NT2/D1 (cell line): ENCODE data around the gene DENND4B.
A peak's percentile ranks its signal among the peaks of the same experiment; 100 is the strongest.
"Not testable (repeated sequence)": the region's sequence is repeated elsewhere in the genome, so short reads cannot be mapped to it uniquely, and the experiment has no call there.

Experiments
- DNase-seq: peaks from one replicate; pipeline ENCODE4 v3.0.0-alpha.2; 2011; ENCODE audit warnings: low read depth, low spot score
- H3K27me3 ChIP-seq: 2 replicates; pipeline ENCODE4 v1.6.0; 2011; ENCODE audit warnings: mild to moderate bottlenecking; ENCODE audit not compliant: insufficient read length, insufficient read depth
- H3K36me3 ChIP-seq: 2 replicates; pipeline ENCODE4 v1.6.1; 2011; ENCODE audit warnings: mild to moderate bottlenecking, low read length, mixed read lengths; ENCODE audit not compliant: insufficient read depth, insufficient read length
- H3K4me1 ChIP-seq: 2 replicates; pipeline ENCODE4 v1.5.1; 2011; ENCODE audit not compliant: insufficient read depth, insufficient read length
- H3K4me3 ChIP-seq: 2 replicates; pipeline ENCODE4 v1.5.1; 2011; ENCODE audit warnings: low read depth; ENCODE audit not compliant: insufficient read length
- H3K9ac ChIP-seq: 2 replicates; pipeline ENCODE4 v1.6.0; 2011; ENCODE audit warnings: low read depth; ENCODE audit not compliant: insufficient read length
- H3K9me3 ChIP-seq: 2 replicates; pipeline ENCODE4 v1.5.1; 2011; ENCODE audit warnings: mild to moderate bottlenecking, low read length; ENCODE audit not compliant: insufficient read depth
- SUZ12 ChIP-seq: IDR thresholded peaks from 2 replicates; pipeline ENCODE4 v1.6.1; 2011; ENCODE audit not compliant: insufficient read length, insufficient read depth; ENCODE audit errors: extremely low read depth
- YY1 ChIP-seq: IDR thresholded peaks from 2 replicates; pipeline ENCODE4 v1.6.1; 2011; ENCODE audit not compliant: insufficient read length, insufficient read depth
- ZNF274 ChIP-seq: IDR thresholded peaks from 2 replicates; pipeline ENCODE4 v1.6.1; 2011; ENCODE audit warnings: mild to moderate bottlenecking, low read depth, low read length

The DENND4B gene

DNA sequence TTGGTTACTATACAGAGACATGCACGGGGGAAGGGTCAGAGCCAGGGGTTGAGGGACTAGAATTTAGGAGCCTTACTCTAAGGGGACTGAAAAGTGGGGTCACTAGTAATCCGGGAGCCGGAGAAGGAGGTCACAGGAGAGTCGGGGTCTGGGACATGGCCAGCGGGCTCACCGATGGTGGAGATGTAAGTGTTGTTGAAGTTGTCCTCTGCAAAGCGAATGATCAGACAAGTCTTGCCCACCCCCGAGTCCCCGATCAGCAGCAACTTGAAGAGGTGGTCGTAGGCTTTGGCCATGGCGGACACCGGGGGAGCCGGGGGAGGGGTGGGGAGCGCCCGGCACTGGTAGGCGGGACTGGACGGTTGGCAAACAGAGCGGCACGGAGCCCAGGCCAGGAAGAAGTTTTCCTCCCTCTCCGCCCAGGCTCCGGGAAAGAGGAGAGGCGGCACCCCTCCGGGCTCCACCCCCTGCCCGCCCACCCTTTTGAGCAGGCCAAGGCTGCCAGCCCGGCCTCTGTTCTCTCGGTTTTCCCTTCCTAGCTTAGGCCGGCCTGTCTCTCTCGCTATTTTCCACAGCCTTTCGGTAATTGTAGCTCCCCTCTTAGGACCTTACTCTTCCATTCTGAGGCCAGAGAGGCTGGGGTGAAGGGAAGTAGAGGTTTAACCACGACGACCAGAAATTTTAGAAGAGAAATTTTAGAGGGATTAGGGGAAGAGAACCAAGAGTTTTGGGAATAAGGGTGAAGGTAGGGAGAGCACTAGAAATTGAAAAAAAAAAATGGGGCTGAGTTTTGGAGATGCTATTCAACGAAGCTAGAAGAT, 39.6 kb upstream of the DENND4B start, which contains the start of gene RAB13:
TSS of gene RAB13 (minus strand) at position 399 of the 821 bp plus-strand sequence. CDS start at position 296, 103 bp downstream.
- H3K27me3 ChIP-seq, result no peaks in the 10 kb centered on the region
- H3K4me3 ChIP-seq, result peak within 1 kb of the TSS; percentile 91
- peaks cover 39% of the 10 kb centered on the region for H3K36me3 ChIP-seq
- H3K9ac ChIP-seq, result peak within 1 kb of the TSS; percentile 86
- DNase-seq, result peak; percentile 86
- H3K4me1 ChIP-seq, result no peaks in the 10 kb centered on the region
- TF ChIP-seq ZNF274, result no peak
- TF ChIP-seq SUZ12, result no peak
- no peak for TF ChIP-seq YY1
- no peaks in the 10 kb centered on the region for H3K9me3 ChIP-seq

DNA sequence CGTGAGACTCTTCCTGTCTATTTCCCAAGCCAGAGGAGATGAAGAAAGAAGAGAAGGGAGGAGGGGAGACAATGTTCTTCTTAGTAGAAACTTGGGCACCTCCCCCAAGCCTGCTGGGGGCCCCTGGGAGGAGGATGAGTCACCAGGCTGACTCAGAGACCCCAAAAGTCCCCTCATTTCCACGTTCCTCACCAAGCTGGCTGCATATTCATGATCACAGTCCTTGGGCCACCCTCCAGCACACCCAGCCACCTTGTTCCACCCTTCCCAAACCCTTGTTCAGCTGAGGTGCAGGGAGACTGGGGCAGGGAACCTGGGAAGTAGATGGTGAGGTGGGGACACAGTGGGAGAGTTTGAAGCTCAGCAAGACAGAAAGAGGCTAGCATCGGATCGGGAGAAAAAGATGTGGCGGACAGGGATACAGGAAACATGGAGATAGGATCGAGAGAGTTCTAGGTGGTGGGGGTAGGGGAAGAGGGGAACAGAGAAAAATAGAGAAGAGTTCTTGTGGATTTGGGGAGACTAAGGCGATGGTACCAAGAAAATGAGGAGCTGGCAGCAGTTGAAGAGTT, 38.9 kb upstream of the DENND4B start:
- Histone ChIP-seq H3K4me3 (peak overlapping the region; percentile 91), H3K9me3 (no peaks in the 10 kb centered on the region), H3K27me3 (no peaks in the 10 kb centered on the region), H3K4me1 (no peaks in the 10 kb centered on the region), H3K36me3 (peaks cover 42% of the 10 kb centered on the region), H3K9ac (peak overlapping the region; percentile 86)
- TF ChIP-seq SUZ12 (no peak), YY1 (no peak), ZNF274 (no peak)
- no peak for DNase-seq

DNA sequence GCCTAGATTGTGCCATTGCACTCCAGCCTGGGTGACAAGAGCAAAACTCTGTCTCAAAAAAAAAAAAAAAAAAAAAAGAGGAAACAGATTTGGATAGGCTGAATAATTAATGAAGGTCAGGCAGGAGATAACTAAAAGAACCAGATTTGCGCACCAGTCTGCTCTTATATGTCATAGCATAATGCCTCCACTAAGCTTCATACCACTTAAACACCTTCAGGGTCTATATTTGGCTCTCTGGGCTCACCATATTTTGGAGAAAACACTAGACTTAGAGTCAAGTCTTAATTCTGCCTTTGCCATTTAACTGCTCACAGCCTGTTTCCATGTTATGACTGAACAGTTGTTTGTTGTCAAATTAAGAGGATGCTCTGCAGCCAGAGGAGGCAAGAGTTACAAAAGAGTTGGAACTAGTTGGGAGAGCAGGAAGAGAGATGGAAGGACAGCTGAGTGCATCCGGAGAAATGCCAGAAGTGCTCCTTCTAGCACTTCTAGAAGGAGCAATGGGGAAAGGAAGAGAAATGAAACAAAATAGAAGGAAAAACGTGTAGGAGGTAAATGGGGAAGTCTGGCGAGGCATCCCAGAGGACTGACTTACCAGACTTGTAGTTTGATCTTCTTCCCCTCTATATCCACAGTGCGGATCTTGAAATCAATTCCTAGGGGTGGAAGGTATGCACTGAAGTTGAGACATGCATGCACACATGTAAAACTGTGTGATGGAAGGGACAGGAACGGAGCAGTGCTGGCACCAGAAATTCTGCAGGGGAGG, 37.8 kb upstream of the DENND4B start:
- Histone ChIP-seq H3K4me3 (peak overlapping the region; percentile 91), H3K36me3 (peaks cover 50% of the 10 kb centered on the region), H3K4me1 (no peaks in the 10 kb centered on the region), H3K9me3 (no peaks in the 10 kb centered on the region), H3K9ac (peak overlapping the region; percentile 86), H3K27me3 (no peaks in the 10 kb centered on the region)
- no peak for DNase-seq
- TF ChIP-seq YY1, result no peak
- TF ChIP-seq ZNF274, result no peak
- no peak for TF ChIP-seq SUZ12

DNA sequence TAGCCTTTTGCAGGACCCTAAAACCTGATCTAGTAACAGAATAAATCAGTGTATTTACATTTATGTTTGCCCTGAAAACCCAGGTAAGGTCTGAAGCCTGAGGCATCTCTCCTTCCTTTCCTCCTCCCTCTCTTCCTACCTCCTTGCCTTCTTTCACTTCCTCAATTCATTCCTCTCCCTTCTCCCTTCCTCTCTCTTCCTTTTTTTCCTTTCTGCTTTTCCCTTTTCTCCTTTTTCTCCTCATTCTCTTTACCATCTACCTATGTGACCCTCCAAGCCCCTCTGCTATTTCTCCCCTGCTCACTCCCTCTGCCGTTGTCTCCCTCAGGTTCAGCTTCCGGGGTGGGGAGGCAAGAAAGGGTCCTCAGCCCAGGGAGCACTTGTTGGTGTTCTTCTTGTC, 35.2 kb upstream of the DENND4B start:
- H3K36me3 ChIP-seq, result peaks cover 58% of the 10 kb centered on the region
- not testable (repeated sequence) for H3K27me3 ChIP-seq, DNase-seq, H3K4me1 ChIP-seq, H3K9ac ChIP-seq, H3K9me3 ChIP-seq, H3K4me3 ChIP-seq

DNA sequence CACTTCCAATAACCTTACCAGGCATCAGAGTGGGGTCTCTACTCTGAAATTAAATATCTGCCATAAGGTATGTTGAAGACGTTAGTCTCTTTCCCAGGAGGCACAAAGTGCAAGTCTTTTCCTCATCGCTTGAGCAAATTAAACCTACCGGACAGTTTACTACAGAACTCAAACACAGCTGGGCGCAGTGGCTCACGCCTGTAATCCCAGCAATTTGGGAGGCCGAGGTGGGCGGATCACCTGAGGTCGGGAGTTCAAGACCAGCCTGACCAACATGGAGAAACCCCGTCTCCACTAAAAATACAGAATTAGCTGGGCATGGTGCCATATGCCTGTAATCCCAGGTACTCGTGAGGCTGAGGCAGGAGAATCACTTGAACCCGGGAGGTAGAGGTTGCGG, 32.6 kb upstream of the DENND4B start:
- H3K4me1 ChIP-seq, DNase-seq, H3K4me3 ChIP-seq, H3K27me3 ChIP-seq, H3K9ac ChIP-seq, H3K9me3 ChIP-seq: not testable (repeated sequence)
- H3K36me3 ChIP-seq, result peaks cover 69% of the 10 kb centered on the region

DNA sequence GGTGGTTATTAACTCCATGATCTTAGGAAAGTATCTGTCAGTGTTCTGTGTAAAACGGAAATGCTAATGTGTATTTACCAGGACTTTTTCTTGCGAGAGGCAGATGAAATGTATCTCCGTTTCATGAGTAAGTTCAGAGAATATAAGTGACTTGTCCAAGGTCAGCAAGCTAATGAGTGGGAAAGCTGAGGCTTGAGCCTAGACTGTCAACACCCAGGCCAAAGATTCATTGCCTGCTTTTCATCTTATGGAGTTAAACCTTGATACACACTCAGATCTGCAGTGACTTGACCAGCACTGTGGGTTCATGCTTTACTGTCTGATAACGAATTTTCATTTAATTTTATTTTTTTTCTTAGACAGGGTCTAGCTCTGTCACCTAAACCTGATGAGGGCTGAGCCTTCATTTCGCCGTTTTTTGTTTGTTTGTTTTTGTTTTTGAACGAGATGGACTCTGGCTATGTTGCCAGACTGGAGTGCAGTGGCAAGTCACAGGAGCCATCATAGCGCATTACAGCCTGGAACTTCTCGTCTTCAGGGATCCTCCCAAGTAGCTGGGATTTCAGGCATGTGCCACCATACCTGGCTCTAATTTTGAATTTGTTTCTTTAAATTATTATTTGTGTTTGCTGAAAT, 31.9 kb upstream of the DENND4B start:
- Histone ChIP-seq H3K4me3 (peak overlapping the region; percentile 81), H3K27me3 (no peaks in the 10 kb centered on the region), H3K4me1 (no peaks in the 10 kb centered on the region), H3K9me3 (no peaks in the 10 kb centered on the region), H3K36me3 (peaks cover 71% of the 10 kb centered on the region), H3K9ac (peak overlapping the region; percentile 84)
- DNase-seq, result no peak
- no peak for TF ChIP-seq YY1
- TF ChIP-seq ZNF274, result no peak
- no peak for TF ChIP-seq SUZ12
